Stimulated activated CD4-positive, alpha-beta T cell treated with anti-CD3 and anti-CD28 coated beads, Interleukin-2, amount 100 ng/mL, for 4 hours (primary cell): ENCODE data around the gene RSAD2.

Experiments used
- DNase-seq: peaks from one replicate; pipeline ENCODE4 v3.0.0-alpha.2; 2020; ENCODE audit warnings: low read depth

Gene RSAD2

GRCh38 chr2:6906165-6906741, 28.7 kb downstream of the RSAD2 start:
- DNase-seq: no peak

GRCh38 chr2:6908291-6908690, 30.7 kb downstream of the RSAD2 start:
- no peak for DNase-seq

- DNase-seq: no peak
Observed at GRCh38 chr2:6909431-6910385, 32.1 kb downstream of the RSAD2 start.

DNA sequence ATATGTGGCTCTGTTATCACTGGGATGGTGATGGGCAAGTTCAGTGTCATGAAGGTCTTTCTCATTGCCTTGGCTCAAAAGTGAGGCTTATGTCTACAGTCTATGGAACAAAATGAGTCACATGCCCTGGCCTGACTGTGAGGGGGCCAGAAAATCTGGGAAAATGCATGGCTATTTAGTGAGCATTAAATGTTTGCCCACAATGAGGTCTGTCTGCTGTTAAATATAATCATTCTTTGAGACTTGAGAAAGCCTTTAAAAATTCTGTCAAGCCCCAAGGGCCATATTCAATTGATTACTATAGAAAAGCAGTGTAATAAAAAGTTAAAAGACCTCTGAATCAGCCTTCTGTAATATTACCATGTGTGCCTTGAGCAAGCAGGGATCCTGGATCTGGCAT, 34.1 kb downstream of the RSAD2 start:
- no peak for DNase-seq

DNA sequence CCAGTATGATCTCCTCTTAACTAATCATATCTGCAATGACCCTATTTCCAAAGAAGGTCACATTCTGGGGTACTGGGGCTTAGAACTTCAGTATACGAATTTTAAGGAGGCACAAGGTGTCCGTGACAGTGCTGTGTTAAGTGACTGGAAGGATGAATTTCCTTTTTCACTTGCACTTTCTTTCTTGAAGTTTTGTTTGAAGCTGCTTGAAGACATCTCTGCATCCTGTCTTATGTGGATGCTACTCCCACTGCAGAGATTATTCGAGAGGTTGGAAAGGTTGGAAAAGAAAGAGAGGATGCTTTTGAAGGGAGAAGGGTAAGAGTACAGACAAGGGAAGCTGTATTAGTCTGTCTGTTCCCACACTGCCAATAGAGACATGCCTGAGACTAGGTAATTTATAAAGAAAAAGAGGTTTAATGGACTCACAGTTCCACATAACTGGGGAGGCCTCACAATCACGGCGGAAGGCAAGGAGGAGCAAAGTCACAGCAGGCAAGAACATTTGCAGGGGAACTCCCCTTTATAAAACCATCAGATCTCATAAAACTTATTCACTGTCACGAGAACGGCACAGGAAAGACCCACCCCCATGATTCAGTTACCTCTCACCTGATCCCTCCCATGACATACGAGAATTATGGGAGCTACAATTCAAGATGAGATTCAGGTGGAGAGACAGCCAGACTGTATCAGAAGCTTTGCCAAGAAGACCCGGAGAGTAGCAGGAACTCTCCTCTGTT, 36.0 kb downstream of the RSAD2 start:
- DNase-seq: peak; percentile 61

GRCh38 chr2:6914828-6915227, 37.3 kb downstream of the RSAD2 start:
- no peak for DNase-seq

GRCh38 chr2:6915399-6915798, 37.8 kb downstream of the RSAD2 start:
- DNase-seq: no peak

DNA sequence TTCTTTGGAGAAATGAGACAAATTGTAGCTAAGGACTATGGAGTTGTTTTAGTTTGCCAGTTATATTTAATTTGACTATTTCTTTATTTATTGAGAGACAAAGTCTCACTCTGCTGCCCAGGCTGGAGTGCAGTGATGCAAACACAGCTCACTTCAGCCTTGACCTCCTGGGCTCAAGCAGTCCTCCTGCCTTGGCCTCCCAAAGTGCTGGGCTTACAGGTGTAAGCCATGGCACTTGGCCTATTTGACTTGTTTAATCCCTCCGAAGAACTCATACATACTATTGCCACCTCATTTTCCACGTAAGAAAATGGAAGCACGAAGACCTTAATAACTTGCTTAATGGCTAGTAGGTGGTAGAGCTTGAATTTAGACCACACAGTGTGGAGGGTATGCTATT, 38.6 kb downstream of the RSAD2 start:
- no peak for DNase-seq

DNA sequence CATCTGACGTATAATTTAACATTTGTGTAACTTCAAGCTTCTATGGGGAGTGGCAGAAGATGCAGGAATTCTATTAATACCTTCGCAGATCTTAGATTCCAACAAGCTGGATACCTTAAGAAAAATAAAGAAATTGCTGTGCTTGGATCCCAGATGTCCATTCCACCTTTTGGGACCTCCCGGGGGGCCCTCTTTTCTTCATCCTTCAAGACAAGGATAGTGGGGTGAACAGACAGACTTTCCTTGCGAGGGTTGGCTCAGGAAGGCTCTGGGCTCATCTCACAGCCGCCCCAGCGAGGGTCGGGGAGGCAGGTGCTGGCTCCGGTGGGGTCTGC, 39.1 kb downstream of the RSAD2 start:
- no peak for DNase-seq

- peak; percentile 56 for DNase-seq
Observed at GRCh38 chr2:6917071-6917760, 39.6 kb downstream of the RSAD2 start, which contains the start of gene RNF144A. Gene RNF144A (plus strand): TSS chr2:6917412. CDS start chr2:6996927, 79,515 bp downstream.

DNA sequence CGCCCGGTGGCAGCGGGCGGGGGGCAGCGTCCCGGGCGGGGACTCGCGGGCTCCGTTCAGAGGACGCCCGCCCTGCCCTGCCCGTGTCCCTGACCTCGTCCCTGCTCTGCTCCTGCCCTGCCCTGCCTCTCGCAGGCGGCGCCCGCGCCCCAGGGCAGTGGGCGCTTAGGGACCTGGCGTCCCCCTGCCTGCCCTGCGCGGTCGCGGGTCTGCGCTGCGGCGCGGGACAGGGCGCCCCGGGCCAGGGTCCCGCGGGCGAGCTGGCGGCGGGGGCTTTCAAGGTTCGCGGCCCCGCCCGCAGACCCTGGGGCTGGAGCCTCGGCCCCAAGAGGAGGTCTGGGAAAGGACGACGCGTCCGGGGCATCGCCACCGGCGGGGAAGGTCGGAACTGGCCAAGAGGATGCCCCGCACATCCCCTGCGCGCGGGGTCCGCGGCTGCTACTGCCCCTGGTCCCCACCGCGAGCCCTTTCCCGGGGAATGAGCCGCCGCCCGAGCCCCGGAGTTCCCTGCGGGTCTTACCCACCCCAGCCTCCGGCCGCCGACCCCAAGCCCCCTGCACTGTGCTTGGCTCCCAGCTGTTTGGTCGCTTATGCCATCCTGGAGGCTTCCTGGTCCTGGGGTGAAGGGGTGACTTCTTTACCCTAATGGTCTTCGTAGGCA, 40.3 kb downstream of the RSAD2 start:
- no peak for DNase-seq

GRCh38 chr2:6919901-6920742, 42.5 kb downstream of the RSAD2 start:
- no peak for DNase-seq

GRCh38 chr2:6920743-6921064, 43.1 kb downstream of the RSAD2 start:
- no peak for DNase-seq

DNA sequence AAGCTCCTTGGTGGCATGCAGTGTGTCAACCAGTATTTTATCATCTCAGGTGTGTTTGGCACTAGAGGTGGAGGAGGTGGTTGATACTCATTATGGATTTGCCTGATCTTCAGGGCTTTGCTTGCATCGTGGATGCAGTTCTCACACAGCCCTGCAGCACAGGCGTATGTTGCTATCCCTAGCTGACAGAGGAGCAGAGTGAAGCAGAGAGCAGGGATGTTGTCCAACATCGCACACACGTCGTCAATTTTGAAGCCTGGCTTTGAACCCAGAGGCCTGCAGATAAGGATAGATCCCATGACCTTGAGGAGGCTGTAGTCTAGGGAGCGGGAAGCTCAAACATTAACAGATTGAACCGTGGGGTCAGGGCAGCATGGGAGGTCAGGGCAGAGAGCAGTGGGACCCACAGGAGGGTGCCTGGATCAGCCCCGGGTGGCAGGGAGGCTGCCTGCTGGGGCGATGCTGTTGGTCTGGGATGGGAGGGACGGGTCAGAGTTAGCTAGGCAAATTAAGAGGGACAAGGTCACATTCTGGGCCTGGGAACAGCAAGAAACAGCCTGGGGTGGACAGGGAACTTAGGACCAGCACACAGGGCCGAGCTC, 43.8 kb downstream of the RSAD2 start:
- no peak for DNase-seq

DNA sequence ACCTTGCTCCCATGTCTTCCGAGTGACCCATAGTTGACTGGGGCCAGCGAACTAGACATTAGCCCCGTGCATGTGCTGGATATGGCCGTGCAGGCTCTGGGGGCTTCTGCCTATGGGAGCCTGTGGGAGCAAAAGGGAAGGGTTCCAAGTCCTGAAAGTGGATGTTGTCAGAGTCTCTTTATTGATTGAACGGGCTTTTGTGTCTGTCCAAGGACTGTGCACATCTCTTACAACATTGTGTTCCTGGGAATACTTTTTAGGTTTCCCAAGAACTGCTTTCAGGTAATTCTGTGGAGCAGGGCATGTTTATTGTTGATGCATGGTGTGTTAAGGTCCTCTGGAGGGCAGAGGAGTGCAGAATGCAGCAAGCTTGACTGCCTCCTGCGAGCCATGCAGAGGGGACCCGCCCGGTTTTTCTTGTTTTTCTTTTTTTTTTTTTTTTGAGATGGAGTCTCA, 44.7 kb downstream of the RSAD2 start:
- no peak for DNase-seq

DNA sequence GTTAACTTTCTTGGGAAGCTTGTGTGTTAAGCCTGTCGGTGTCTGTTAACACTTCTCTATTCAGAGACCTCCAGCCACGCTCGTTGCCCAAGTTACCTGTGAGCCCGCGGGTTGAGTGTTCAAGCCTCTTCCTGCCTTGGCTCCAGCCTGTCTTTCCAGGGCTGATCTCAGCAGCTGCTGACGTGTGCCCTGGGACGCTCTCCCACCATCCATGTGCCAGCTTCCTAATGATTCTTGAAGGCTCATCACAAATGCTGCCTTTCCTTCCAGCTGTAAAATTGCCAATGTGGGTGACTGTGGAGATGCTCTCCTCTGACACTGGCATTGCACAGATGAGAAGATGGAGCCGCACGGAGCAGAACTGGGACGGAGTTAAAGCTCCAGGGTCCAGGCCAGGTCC, 45.7 kb downstream of the RSAD2 start:
- no peak for DNase-seq

- DNase-seq: no peak
Observed at GRCh38 chr2:6924101-6924923, 46.7 kb downstream of the RSAD2 start.

GRCh38 chr2:6924924-6925409, 47.4 kb downstream of the RSAD2 start:
- no peak for DNase-seq

- no peak for DNase-seq
Observed at GRCh38 chr2:6926071-6926732, 48.6 kb downstream of the RSAD2 start.
